T-helper 22 cell (primary cell): ENCODE results near the gene ENDOU.

Experiments used
- DNase-seq: peaks from one replicate; pipeline ENCODE4 v3.0.0-alpha.2; 2020; ENCODE audit warnings: low read depth

Gene ENDOU

DNA sequence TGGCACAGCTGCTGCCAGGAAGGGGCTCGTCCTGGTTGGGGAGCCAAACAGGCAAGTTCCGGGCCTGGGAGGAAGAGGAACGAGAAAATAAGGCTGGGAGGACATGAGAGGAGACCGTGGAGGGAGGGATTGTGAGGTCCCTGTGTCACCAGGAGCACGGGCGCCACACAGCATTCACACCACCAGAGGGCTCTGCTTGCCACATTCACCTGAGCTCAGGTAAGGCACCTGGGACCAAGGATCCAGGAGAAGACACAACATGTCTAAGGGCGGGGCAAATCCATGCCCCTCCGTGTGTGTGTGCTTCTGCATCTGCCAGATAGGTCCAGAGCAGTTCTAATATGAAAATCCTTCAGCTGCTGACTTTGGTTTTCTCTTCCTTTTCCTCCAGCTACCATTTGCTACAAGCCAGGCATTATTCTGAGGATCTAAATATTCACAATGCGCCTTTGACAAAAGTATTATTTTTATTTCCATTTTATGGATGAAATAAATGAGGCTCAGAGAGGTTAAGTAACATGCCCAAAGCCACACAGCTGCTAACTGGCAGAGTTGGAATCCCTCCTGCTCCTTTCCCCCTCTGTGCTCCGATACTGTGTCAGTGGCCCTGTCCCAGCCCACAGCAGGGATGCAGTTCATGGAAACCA lies 18.8 kb upstream of the ENDOU start:
- peak; percentile 18 for DNase-seq

DNA sequence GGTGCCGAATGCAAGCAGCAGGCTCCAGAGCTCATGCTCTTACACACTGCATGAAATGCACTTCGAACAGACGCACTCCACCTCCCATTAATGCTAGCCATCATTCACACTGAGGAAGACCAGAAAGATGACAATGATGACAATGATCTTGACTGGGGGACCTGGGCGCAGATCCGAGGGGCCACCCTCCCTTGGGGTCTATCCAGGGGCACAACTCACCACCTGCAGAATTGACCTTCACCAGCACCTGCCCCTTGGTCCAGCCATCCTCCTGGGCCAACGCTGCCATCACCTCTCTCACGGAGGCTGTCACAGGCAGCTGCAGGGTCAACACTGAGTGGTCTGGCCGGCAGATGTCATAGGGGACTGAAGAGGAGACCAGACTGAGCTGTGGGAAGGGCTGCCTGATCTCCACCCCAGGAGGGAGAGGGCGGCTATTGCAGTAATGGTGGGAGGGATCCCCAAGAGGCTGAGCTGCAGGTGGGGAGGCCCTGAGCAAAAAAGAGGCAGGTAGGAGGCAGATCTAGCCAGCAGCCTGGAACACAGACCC lies 18.1 kb upstream of the ENDOU start:
- no peak for DNase-seq

DNA sequence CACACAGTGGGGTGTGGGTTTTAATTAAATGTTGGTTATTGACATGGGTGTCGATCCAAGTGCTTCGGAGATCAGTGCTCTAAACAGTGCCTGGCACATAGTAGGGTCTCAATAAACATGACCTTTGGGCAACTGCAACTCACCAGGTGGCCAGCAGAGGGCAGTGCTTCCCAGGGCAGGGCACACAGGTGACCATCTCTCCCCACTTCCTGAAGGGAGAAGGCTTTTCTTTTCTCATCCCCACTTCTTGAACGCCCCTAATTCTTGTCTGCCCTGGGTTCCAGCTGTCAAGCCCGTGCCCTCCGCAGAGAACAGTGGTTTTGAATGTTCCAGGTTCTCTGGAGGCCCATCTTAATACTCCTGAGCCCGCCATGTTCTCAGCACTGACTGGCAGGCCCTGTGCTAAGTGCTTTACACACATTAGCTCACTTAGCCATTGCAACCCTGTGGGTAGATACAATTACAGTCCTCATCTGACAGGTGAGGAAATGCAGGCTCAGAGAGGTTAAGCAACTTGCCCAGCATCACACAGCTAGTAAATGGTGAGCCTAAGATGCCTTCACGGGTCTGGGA lies 17.0 kb upstream of the ENDOU start:
- DNase-seq: peak; percentile 36

DNA sequence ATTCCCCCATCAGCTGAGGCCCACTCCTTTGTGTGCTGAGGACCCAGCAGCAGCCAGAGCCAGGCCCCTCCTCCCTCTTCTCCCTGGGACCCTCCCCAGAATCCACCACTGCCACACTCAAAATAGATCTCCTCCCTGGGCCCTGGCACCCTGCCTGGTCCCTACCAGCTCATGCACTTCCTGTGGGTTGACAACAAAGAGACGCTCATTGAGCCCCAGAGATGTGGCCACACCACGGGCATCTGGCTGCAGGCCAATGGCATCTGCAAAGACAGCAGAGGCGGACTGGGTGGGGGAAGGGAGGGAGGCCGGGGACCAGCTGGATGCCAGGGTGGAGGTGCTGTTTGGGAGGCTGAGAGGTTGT lies 16.0 kb upstream of the ENDOU start:
- peak; percentile 64 for DNase-seq

DNA sequence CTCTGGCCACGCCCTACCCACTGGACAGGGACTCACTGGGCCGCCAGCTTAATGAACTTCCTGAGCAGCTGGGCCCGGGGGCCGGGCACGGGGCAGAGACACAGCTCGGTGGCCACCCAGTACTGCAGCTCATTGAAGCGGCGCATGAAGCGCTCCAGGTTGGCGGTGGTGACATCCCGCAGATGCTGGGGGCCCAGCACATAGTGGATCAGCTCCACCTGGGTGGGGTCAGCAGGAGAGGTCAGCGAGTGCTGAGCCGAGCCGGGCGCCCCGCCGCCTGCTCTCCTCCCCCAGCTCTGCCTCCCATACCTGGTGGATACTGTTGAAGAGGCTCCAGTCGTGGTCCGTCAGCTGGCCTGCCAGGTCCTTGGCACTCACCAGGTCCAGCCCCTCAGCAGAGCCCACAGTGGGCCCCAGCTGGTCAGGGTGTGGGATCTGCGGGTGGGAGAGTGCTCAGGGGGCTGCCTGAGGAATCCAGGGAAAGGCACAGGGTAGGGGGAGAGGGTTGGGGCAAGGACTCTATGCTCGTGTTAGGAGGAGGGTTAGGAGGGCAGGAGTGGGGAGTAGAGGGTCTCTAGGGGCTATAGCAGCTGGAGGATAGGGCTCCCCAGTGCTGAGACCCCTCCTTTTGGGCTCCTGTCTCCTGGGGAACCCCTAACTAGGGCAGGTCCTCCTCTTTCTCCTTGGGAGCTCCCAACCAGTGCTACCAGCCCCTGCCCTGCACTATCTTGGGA lies 15.5 kb upstream of the ENDOU start:
- DNase-seq: no peak

DNA sequence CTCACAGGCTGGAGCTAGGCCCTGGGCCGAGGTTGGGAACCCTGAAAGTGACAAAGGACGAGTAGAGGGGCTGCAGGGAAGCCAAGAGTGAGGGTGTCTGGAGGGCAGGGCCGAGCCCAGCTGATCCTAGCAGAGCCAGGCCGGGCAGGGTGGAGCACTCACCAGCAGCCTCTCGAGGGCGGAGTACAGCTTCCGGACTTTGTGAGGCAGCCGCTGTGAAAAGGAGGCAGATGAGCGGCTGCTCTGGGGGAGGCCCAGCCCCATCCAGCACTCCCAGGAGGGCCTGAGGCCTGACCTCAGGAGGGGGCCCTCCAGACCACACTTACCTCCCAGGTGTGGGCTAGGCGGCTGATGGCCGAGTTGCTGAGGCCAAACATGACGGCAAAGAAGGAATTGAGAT lies 14.7 kb upstream of the ENDOU start:
- DNase-seq: no peak

DNA sequence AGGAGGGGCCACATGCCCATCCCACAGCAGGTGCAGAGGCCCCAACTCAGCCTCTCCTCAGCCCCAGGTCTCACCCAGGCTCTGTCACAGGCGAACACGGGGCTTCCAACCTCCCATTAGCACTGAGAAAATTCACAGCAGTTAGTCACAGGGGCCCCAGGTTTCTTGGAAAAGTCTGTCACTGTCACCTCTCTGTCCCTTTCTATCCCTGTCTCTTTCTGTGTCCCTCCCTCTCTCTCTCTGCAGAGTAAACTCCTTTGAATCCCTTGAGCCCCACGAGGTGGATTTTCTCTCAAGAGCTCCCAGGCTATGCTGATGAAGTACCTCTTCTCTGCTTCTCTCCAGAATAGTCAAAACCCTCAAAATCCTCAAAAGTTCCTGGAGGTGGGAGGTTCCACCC lies 14.0 kb upstream of the ENDOU start:
- DNase-seq: no peak

DNA sequence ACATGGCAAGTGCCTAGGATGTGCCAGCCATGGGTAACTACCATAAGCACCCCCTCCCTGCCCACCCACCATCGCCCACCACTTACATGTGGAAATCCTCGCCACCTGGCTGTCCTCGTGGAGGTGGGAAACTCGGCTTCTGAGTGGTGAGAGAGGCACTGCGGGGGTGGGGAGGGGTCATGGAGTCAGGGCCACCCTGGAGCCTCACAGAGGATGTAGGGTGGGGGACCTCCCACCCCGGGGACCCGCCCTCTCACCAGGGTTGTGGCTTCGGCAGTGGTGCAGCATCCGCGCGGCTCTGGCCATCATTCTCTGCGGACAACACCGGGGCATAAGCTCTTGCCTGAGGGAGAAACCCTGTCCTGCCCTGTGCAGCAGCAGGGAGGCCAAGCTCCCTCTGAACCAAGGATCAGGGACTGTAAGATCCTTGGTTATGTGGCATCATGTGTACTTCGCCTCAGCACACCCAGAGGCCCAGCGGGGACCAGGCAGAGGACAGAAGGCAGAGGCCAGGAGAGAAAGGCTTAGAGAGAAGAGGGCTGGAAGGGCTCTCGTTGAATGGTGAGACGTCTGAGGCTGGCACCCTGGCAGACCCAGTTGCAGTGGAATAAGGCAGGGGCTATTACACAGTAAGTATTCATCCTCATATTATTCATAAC lies 12.8 kb upstream of the ENDOU start:
- DNase-seq: no peak

DNA sequence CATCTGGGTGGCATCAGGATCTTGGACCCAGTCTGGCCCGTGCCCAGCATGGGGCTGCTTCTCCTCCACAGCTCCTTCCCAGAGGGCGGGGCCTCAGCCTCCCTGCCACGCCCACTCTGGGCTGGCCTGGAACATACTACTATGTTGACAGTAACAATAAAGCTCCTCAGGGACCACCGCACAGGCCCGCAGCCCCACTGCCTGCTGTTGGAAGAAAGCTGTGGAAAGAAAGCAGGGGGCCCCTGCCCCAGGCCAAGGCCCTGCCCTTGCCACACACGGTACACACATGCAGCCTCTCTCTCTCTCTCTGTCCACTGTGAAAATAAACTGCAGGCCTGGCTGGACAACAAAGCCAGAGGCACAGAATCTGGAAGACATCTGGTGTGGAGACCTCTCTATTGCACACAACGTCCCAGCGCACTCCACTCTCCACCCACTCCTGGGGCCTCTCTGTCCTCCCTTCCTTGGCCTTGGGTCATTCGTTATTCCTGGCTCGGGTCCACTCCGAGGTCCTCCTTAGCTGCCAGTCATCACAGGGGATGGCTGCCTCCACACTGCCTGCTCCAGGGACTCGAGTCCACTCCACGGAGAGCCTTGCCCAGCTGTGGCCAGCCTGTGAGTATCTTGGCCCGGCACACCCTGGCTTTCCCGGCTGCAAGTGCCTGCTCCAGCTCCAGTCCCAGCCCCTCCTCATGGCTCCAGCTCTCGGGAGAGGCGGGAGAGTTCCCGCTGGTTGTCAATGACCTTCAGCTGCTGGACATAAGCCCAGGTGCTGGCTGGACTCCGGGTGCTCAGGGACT lies 11.8 kb upstream of the ENDOU start:
- DNase-seq: no peak

DNA sequence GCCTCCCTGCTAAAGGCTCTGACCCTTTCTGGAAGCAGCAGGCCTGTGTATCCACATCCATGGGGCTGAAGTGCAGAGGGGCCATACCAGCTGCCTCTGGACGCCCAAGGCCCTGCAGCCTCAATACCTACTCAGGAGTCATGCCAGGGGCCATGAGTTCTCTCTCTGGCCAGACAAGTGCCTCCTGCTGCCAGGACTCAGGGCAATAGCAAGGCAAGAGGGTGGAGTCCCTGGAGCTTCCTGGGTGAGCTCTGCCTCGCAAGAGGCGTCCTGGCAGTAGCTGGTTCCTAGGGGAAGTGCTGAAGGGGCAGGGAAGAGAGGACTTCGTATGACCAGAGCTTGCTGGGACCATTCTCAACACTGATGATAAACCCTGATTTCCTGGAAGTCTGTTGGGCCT lies 10.9 kb upstream of the ENDOU start:
- no peak for DNase-seq

DNA sequence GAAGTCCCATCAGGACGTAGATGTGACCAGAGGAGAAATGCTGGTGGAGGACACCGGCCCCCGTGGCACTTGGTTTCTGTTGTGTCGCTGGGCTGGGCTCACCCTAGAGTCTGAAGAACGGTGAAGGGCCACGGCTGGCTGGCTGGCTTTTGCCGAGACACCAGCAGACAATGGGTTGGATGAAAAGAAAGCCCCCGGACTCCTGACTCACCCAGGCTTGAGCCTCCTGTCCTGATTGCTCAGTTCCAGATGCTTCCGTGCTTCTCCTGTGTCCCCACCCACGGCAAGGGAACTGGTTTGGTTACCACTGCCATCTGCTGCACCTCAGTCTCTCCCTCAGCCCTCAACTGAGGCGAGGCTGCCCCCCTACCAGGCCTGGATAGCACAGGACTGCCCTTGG lies 10.4 kb upstream of the ENDOU start:
- DNase-seq: no peak

DNA sequence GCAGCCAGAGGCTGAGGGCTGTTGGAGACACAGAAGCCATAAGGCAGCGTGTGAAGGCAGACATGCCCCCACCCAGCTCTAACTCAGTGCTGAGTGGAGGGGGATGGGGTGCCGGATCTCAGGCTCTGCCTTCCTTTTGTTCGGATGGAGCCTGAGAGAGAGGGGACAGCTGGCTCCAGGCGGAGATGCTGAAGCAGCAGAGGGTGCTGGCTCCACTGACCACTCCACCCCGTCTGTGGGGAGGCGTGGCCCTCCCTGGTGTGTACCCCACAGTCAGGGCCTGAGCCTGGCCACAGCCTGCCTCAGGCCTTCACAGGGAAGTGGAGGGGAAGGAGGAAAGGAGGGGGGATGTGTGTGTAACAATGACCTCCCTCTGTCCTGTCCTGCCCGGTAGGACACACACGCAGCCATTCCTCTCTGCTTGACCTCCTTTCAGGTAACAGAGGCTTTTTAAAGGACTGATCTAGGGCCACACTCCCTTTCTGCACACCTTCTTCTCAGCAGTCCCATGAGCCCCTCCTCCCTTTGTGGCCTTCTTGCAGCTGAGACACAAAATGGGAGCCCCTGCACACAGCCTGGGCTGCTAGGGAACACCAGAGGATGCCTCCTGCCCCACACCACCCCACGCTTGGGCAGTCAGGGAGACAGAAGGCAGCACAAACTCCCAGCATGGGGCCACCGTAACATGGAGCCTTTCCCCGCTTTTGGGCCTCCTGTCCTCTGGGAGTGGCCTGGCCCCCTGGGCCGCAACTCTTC lies 9.6 kb upstream of the ENDOU start:
- no peak for DNase-seq

DNA sequence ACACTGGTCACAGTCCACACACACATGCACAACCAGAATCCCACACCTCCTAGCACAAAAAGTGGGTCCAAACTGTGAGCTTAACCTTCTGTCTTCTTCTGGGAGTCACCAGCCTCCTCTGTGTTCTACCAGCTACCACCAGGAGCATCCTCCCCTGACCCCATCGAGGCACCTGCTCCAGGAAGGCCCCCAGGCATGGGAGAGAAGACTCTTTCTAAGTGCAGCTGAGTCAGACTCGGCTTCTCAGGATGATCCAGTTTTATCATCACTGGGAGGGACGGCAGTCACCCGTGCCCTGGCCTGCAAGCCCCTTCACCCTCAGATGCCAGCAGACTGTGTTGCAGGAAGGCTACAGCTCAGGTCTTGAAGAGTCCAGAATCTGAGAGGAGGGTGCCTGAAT lies 7.9 kb upstream of the ENDOU start:
- no peak for DNase-seq

DNA sequence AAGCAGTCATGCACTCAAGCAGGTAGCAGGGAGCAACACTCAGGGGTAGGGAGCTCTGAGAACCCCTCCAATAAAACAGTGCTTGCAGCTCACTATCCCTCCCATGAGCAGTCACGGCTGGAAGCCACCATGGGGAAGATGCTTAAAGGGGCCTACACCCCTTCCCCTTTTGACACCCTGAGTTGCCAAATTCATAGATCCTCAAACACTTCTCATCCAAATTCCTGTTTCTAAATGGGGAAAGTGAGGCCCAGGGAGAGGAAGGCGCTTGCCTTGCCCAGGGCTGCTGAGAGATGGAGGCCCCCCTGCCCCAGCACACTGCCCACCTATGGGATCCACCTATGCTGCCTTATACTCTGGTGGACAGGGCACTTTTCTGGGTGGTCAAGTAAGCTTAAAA lies 7.2 kb upstream of the ENDOU start:
- DNase-seq: no peak

DNA sequence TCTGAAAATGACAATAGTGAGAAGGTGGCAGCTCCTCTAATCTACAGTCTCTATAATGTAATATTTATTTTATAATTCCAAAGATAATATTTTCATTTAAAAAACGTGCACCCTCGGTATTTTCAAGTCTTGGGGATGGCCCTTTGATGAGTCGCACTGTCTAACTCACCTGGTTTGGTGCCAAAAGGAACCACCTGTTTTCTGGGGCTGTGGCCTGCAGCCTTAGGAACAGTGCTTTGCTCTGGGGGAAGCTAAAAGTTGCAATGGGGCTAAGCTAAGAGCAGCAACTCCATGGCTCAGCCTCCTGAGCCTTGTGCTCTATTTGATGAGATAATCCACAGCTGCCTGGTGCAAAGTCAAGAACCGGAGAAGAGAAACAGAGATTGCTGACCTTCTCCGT lies 6.4 kb upstream of the ENDOU start:
- DNase-seq: no peak

DNA sequence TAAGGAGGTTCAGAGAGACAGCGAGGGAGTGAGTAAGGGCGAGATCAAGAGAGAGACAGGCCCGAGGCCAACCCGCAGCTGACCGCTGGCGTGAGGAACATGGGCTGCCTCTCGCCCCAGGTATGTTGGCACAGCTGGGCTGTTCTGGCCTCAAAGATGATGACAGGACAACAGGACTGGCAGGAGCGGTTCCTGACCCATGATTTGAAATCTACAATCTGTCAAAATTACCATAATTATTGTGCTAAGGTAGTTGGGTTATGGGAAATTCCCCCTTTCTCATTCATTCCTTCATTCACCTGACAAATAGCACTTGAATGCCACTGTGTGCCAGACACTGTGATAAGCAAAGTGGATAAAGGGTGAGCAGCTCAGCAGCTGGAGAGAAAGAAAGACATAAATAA lies 5.1 kb upstream of the ENDOU start:
- DNase-seq: no peak

DNA sequence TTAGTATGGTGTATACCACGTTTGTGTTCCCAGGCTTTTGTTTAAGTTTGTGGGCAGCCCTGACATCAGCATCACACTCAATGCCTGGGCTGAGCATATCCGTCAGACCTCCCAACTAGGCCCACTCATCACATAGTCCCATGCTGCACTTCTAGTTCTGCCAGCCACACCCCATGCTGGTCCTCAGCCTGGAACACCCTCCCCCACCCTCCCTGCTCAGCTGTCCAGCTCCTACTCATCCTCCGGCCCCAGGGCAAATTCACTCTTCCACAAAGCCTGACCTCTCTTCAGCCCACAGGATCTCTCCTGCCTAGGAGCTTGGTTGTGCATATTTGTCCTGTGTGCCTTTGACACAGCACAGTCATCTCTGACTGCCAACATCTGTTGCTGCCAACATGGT lies 3.9 kb upstream of the ENDOU start:
- no peak for DNase-seq

DNA sequence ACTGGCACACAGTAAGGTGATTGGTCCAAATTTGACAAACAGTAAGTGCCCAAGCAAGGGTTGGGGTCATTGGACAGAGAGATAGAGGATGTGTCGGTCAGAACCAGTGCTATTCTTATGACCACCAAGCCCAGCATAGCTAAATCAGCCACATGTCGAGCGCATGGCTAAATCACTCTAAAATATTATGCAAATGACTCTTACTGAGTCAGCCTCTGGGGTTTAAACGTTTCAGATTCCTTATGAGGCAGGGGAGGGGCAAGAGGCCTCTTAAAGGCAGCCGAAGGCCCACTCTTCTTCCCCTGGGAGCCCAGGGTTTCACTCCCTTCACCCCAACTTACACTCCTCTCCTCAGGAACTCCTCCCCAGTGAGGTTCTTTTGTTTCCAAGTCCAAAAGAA lies 603 bp upstream of the ENDOU start:
- no peak for DNase-seq

DNA sequence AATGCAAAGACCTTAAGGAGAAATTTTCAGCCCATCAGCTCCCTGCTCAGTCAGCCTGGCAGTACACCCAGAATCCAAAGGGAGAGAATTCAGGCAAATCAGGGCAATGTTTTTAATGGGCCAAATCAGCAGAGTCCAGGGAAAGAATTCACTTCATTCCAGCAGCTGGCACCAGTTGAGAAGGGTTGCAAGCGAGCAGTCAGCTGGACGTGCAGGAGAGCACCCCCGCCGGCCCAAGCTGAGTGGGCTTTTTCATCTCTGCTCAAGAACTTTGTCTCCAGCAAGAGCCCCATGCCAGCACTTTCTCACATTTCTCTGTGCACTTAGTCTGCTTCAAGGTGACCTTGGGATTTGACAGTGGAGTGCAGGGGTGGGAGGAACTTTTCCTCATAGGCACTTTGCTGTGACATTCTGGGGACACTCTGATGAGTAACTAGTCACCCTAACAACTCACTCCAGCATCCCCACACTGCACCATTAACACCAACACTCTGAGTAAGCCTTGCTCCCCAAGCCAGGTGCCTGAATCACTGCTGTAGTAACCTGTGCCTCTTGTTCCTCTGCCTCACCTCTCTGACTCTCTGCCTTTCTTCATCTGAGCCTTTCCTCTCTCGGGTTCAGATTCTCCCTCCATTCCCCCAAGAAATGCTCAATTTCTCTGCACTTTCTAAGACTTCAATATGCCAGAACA lies 2.2 kb downstream of the ENDOU start:
- no peak for DNase-seq

DNA sequence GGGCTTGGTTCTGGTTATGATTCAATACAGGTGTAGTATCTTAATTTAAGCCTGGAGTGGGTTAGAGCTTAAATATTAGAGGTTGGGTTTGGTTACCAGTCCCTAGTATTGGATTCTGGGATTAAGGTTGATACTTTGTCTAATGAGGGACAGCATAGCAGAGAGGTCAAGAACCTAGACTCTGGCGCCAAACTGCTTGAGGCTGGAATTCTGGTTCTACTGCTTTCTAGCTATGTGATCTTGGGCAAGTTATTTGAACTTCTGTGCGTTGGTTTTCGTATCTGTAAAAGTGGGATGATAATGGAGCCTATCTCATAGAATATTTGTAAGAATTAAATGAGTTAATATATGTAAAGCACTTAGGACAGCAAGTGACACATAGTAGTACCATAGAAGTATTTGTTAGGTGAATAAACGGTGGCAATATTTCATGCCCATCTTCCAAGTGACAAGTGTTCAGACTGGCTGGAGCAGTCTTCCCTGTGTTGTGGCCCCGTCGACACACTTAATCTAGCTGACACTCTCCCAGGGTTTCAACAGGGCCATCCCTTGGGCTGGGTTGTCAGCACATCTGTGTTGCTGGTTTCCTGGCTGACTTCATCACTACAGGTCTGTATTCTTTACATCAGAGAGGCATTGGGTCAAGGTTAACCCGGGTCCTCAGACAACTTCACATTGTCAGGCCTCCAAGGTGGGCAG lies 3.0 kb downstream of the ENDOU start:
- no peak for DNase-seq
